T-helper 2 cell treated with Interferon-gamma antibody and Interleukin-4, amounts not matched to agents 100 ng/mL and 5 ng/mL, for 36 hours (primary cell): ENCODE measurements around the gene LZTFL1. TPM values are rescaled to one million over a fixed set of nuclear protein-coding genes. Genes with fewer than 3 reads are reported as not detected.

ENCODE experiments used
- intact Hi-C: fragments of 100-400 bp; cut with micrococcal nuclease; formaldehyde crosslinking; loops from one replicate; pipeline ENCODE4 v1.15.1; 2023
- total RNA-seq: library from RNA; stranded (reverse); gene quantifications from 2 replicates; pipeline ENCODE4 v1.2.3, GENCODE V29; 2022

LZTFL1 gene
- total RNA-seq, 1 donor from 2014 or later: 6.5 TPM

- intact Hi-C loops: no loop called here
These were observed 55.0 kb downstream of the LZTFL1 start for GRCh38 chr3:45786801-45787495.

GRCh38 chr3:45785605-45786150 is 56.2 kb downstream of the LZTFL1 start:
- intact Hi-C loops: no loop called here

GRCh38 chr3:45783667-45784066 is 58.3 kb downstream of the LZTFL1 start:
- intact Hi-C loops: no loop called here

- intact Hi-C loops: no loop called here
These were observed 59.5 kb downstream of the LZTFL1 start for GRCh38 chr3:45782381-45782780.

GRCh38 chr3:45781841-45782240 is 60.1 kb downstream of the LZTFL1 start:
- intact Hi-C loops: no loop called here

- intact Hi-C loops: no loop called here
These were observed 60.6 kb downstream of the LZTFL1 start for GRCh38 chr3:45781271-45781670.

GRCh38 chr3:45779746-45780735 is 61.9 kb downstream of the LZTFL1 start:
- intact Hi-C loops: no loop called here

GRCh38 chr3:45778761-45779201 is 63.1 kb downstream of the LZTFL1 start:
- intact Hi-C loops: no loop called here

- intact Hi-C loops: no loop called here
These were observed 64.1 kb downstream of the LZTFL1 start for GRCh38 chr3:45777746-45778386.

GRCh38 chr3:45777111-45777745 is 64.7 kb downstream of the LZTFL1 start:
- intact Hi-C loops: no loop called here

GRCh38 chr3:45776611-45777010 is 65.3 kb downstream of the LZTFL1 start:
- intact Hi-C loops: no loop called here

GRCh38 chr3:45776301-45776595 is 65.7 kb downstream of the LZTFL1 start:
- intact Hi-C loops: no loop called here

- intact Hi-C loops: no loop called here
These were observed 66.2 kb downstream of the LZTFL1 start for GRCh38 chr3:45775571-45776300.

- intact Hi-C loops: no loop called here
These were observed 67.1 kb downstream of the LZTFL1 start for GRCh38 chr3:45774581-45775521.

- intact Hi-C loops: no loop called here
These were observed 68.0 kb downstream of the LZTFL1 start for GRCh38 chr3:45773714-45774449.
